NT2/D1 (cell line): ENCODE results near the gene ZNF385B.

Source experiments
- SUZ12 ChIP-seq: IDR thresholded peaks from 2 replicates; pipeline ENCODE4 v1.6.1; 2011; ENCODE audit not compliant: insufficient read length, insufficient read depth; ENCODE audit errors: extremely low read depth
- ZNF274 ChIP-seq: IDR thresholded peaks from 2 replicates; pipeline ENCODE4 v1.6.1; 2011; ENCODE audit warnings: mild to moderate bottlenecking, low read depth, low read length

DNA sequence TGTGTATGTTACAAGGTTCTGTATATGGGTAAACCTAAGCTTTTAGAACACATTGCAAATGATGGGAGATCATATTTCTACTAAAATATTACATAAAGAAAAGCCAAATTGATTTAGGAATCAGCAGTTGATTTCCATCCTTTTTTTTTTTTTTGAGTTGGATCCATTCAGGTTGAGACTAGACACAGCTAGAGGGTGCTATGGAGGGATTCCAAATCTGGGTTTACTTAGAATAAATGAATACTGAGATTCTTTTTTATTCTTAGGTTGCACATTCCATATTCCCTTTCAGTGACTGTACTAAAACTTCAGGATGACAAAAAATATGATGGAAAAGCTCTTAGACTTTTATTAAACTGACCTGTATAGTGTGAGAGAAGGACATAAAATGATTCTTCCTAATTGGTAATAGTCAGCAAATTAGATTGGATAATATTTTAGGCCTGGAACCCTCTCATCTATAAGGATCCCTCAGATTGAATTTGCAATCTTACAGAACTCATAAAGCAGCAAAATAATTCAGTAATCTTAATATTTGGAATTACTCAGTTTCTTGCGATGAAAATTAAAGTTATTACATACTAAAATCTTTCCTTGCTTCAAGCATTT is 413.5 kb downstream of the ZNF385B start:
- TF ChIP-seq SUZ12 (no peak), ZNF274 (no peak)
